Muscle layer of colon (tissue), 2 donors: Measurements from ENCODE around the gene FOXE3.

Experiments
- H3K27ac ChIP-seq: one replicate; pipeline ENCODE4 v1.7.0; 2013; ENCODE audit warnings: low read depth, mild to moderate bottlenecking, low read length, moderate library complexity
- H3K27me3 ChIP-seq, 2 donors: one replicate each; pipeline ENCODE4 v1.7.0; 2013; ENCODE audit warnings: low read length in 2 of 2, mild to moderate bottlenecking in 2 of 2; ENCODE audit not compliant: insufficient read depth in 2 of 2, control insufficient read depth in 1 of 2
- H3K36me3 ChIP-seq: one replicate; pipeline ENCODE4 v1.7.0; 2013; ENCODE audit warnings: mild to moderate bottlenecking, low read length; ENCODE audit not compliant: insufficient read depth
- H3K4me1 ChIP-seq: one replicate; pipeline ENCODE4 v1.7.0; 2013; ENCODE audit warnings: mild to moderate bottlenecking, low read length; ENCODE audit not compliant: insufficient read depth
- H3K4me3 ChIP-seq, 2 donors: one replicate each; pipeline ENCODE4 v1.7.0; 2013; ENCODE audit warnings: low read length in 2 of 2, low read depth in 1 of 2, mild to moderate bottlenecking in 1 of 2, moderate library complexity in 1 of 2
- H3K9ac ChIP-seq: one replicate; pipeline ENCODE4 v1.7.0; 2013; ENCODE audit warnings: low read length
- H3K9me3 ChIP-seq: one replicate; pipeline ENCODE4 v1.7.0; 2013; ENCODE audit warnings: mild to moderate bottlenecking, low read length
- donor health status: abdominal sarcoma.
- donor health status: Adenocarcinoma of cecum.

Gene FOXE3

GRCh38 chr1:47436979-47437446 lies 20.9 kb downstream of the FOXE3 start:
- Histone ChIP-seq H3K4me3 (peak overlapping the region; percentile 47 to 58), H3K36me3 (no peaks in the 10 kb centered on the region), H3K9me3 (no peaks in the 10 kb centered on the region), H3K27me3 (peaks cover 60 to 96% of the 10 kb centered on the region in 2 donors), H3K27ac (no peak overlapping the region), H3K9ac (no peak overlapping the region), H3K4me1 (peaks cover 40% of the 10 kb centered on the region)

GRCh38 chr1:47437447-47438164 lies 21.5 kb downstream of the FOXE3 start, which contains the start of gene FOXD2:
FOXD2 (plus strand) TSS chr1:47438044; CDS start chr1:47438136, 92 bp downstream.
- Histone ChIP-seq H3K27me3 (peaks cover 60 to 96% of the 10 kb centered on the region in 2 donors), H3K27ac (no peak within 1 kb of the TSS), H3K4me3 (peak within 1 kb of the TSS; percentile 47 to 58), H3K36me3 (no peaks in the 10 kb centered on the region), H3K4me1 (peaks cover 34% of the 10 kb centered on the region), H3K9ac (no peak within 1 kb of the TSS), H3K9me3 (no peaks in the 10 kb centered on the region)

- H3K27me3 ChIP-seq = peaks cover 60 to 96% of the 10 kb centered on the region in 2 donors
Measured at GRCh38 chr1:47438165-47439016, 22.3 kb downstream of the FOXE3 start.

GRCh38 chr1:47439017-47439818 lies 23.1 kb downstream of the FOXE3 start:
- no peak overlapping the region for H3K27ac ChIP-seq
- no peak overlapping the region for H3K4me3 ChIP-seq
- H3K9ac ChIP-seq = no peak overlapping the region
- H3K27me3 ChIP-seq = peaks cover 62 to 96% of the 10 kb centered on the region in 2 donors
- H3K4me1 ChIP-seq = peaks cover 22% of the 10 kb centered on the region
- no peaks in the 10 kb centered on the region for H3K36me3 ChIP-seq
- H3K9me3 ChIP-seq = no peaks in the 10 kb centered on the region

More at GRCh38 chr1:47438165-47439016, 22.3 kb downstream of the FOXE3 start:
- peak overlapping the region in 1 of 2 donors; percentile 58 for H3K4me3 ChIP-seq
- no peak overlapping the region for H3K9ac ChIP-seq
- H3K27ac ChIP-seq = no peak overlapping the region
- H3K9me3 ChIP-seq = no peaks in the 10 kb centered on the region
- peaks cover 28% of the 10 kb centered on the region for H3K4me1 ChIP-seq
- H3K36me3 ChIP-seq = no peaks in the 10 kb centered on the region

GRCh38 chr1:47439819-47440598 lies 23.9 kb downstream of the FOXE3 start:
- no peak overlapping the region for H3K9ac ChIP-seq
- no peaks in the 10 kb centered on the region for H3K36me3 ChIP-seq
- no peak overlapping the region for H3K4me3 ChIP-seq
- H3K27me3 ChIP-seq = peaks cover 64 to 96% of the 10 kb centered on the region in 2 donors
- H3K4me1 ChIP-seq = peaks cover 21% of the 10 kb centered on the region
- no peak overlapping the region for H3K27ac ChIP-seq
- H3K9me3 ChIP-seq = no peaks in the 10 kb centered on the region

- Histone ChIP-seq H3K27me3 (peaks cover 66 to 96% of the 10 kb centered on the region in 2 donors), H3K9me3 (no peaks in the 10 kb centered on the region), H3K27ac (no peak overlapping the region), H3K4me3 (no peak overlapping the region), H3K9ac (no peak overlapping the region), H3K36me3 (no peaks in the 10 kb centered on the region), H3K4me1 (peaks cover 21% of the 10 kb centered on the region)
Measured at GRCh38 chr1:47440599-47441081, 24.6 kb downstream of the FOXE3 start.

GRCh38 chr1:47441450-47442106 lies 25.5 kb downstream of the FOXE3 start:
- H3K36me3 ChIP-seq = no peaks in the 10 kb centered on the region
- H3K9me3 ChIP-seq = no peaks in the 10 kb centered on the region
- peaks cover 14% of the 10 kb centered on the region for H3K4me1 ChIP-seq
- H3K9ac ChIP-seq = no peak overlapping the region
- no peak overlapping the region for H3K4me3 ChIP-seq
- no peak overlapping the region for H3K27ac ChIP-seq
- H3K27me3 ChIP-seq = peaks cover 66 to 96% of the 10 kb centered on the region in 2 donors

GRCh38 chr1:47442202-47442601 lies 26.1 kb downstream of the FOXE3 start:
- Histone ChIP-seq H3K36me3 (no peaks in the 10 kb centered on the region), H3K9me3 (no peaks in the 10 kb centered on the region), H3K9ac (no peak overlapping the region), H3K4me3 (no peak overlapping the region), H3K4me1 (peaks cover 9% of the 10 kb centered on the region), H3K27ac (no peak overlapping the region), H3K27me3 (peaks cover 66 to 96% of the 10 kb centered on the region in 2 donors)

- Histone ChIP-seq H3K9me3 (no peaks in the 10 kb centered on the region), H3K36me3 (no peaks in the 10 kb centered on the region), H3K27me3 (peaks cover 73 to 92% of the 10 kb centered on the region in 2 donors), H3K4me1 (peaks cover 9% of the 10 kb centered on the region), H3K4me3 (no peak overlapping the region), H3K9ac (no peak overlapping the region), H3K27ac (no peak overlapping the region)
Measured at GRCh38 chr1:47442842-47443529, 26.9 kb downstream of the FOXE3 start.
